Stimulated activated CD8-positive, alpha-beta memory T cell treated with anti-CD3 and anti-CD28 coated beads, Interleukin-12 subunit alpha, Interleukin-12 subunit beta, amount 100 ng/mL, for 24 hours (primary cell): ENCODE results near the gene TUBA3E.
"Not testable (repeated sequence)": the region's sequence is repeated elsewhere in the genome, so short reads cannot be mapped to it uniquely, and the experiment has no call there.

Experiments used
- DNase-seq: peaks from one replicate; pipeline ENCODE4 v3.0.0-alpha.2; 2020; ENCODE audit errors: extremely low read depth

The TUBA3E gene

GRCh38 chr2:130198343-130198742 lies at the start of gene TUBA3E:
TUBA3E (minus strand) TSS chr2:130198439; CDS start chr2:130198360, 79 bp downstream.
- DNase-seq: no peak

GRCh38 chr2:130246430-130246829 lies 48.2 kb upstream of the TUBA3E start:
- no peak for DNase-seq

GRCh38 chr2:130245976-130246375 lies 47.7 kb upstream of the TUBA3E start:
- DNase-seq: no peak

GRCh38 chr2:130243359-130243758 lies 45.1 kb upstream of the TUBA3E start:
- no peak for DNase-seq

DNA sequence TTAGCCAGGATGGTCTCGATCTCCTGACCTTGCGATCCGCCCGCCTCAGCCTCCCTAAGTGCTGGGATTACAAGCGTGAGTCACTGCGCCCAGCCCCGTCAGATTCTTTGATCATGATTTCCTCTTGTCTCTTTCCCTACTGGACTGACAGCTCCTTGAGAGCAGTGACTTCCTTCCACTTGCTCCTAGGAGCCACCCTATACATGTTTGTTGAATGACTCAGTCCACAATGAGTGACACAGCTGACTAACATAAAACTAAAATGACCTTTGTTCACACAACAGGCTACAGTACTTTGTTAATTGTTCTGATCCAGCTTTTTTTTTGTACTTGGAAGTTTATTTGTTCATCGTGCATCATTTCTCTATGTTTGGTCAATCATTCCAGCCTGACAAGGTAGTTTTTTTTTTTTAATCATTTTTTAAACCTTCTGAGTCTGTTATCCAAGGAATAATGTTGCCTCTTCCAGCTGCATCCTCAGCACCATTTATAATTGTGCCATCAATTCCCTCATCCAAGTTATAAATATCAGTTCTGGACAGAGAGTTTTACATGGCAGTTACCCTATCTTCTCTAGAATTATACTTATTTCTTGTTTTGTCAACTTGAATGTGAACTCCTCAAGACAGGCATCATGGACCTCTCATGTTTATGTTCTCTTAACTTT lies 42.9 kb upstream of the TUBA3E start:
- DNase-seq: no peak

DNA sequence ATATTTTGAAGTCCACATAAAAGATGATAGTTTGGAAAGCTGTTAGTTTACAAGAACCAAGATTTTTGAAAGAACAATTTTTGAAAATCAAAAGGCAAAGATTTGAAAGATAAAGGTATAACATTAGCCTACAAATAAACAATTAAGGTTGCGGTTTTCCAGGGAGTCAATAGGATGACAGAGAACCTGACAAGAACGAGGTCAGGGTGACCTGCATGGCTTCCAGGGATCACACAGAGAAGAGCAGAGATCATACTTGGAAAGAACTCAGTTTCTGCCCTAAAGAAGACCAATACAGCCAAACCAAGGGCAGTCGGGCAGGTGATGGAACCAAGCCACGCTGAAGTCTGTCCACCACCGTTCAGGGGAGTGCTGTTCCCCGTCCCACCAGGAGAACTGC lies 41.3 kb upstream of the TUBA3E start:
- not testable (repeated sequence) for DNase-seq

GRCh38 chr2:130233066-130233465 lies 34.8 kb upstream of the TUBA3E start:
- not testable (repeated sequence) for DNase-seq

GRCh38 chr2:130231656-130232055 lies 33.4 kb upstream of the TUBA3E start:
- no peak for DNase-seq

- not testable (repeated sequence) for DNase-seq
Observed at GRCh38 chr2:130230907-130231306, 32.7 kb upstream of the TUBA3E start.

DNA sequence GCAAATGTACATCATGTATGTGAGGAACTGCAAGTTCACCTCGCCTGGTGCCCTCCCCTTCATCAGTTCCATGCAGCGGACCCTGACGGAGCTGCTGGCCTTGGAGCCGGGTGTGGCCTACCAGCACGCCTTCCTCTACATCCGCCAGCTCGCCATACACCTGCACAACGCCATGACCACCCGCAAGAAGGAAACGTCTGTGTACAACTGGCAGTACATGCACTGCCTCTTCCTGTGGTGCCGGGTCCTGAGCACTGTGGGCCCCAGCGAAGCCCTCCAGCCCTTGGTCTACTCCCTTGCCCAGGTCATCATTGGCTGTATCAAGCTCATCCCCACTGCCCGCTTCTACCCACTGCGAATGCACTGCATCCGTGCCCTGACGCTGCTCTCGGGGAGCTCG lies 32.1 kb upstream of the TUBA3E start:
- not testable (repeated sequence) for DNase-seq

DNA sequence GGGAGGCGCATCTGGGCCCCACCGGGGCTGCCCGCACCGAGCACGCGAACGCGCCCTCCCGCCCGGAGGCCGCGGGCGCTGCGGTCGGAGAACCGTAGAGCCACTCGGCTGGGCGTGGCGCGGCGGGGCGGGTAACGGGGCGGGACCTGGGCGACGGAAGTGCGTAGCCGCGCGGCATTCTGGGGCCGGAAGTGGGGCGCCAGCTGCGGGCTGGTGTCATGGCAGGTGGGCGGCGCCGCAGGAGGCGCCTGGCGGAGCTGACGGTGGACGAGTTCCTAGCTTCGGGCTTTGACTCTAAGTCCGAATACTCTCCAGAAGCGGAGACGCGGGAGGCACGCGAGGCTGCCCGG lies 30.9 kb upstream of the TUBA3E start:
- DNase-seq: not testable (repeated sequence)

DNA sequence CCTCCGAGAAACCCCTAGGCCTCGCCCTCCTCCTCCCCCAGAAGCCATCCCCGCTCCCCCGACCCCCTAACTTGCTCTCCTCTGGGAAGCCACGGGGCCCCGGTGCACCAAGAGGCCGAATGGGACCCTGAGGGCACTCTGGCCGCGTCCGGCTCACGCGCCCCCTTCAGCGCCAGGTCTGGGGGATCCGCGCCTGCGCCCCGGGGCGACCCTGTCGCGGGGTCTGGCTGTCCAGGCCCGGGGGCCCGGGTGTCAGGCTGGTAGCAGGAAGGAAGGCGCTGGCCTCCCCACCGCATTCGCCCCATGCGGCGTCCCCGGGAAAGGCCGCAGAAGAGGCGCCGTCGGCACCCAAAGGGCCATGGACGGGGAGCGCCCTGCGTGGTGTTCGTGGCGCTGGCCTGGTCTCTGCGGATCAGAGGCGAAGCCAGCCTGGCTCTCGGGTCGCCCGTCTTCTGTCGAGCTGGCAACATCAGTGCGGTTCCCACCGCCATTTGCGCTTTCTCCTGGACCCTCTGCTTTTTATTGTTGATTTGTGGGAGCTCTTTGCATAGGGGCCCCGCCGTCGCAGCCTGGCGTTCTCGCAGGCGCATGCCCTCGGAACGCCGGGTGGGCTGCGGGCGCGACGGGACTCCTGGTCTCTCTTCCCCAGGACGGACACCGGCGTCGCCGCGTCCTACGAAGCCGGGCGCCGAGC lies 30.4 kb upstream of the TUBA3E start:
- not testable (repeated sequence) for DNase-seq

DNA sequence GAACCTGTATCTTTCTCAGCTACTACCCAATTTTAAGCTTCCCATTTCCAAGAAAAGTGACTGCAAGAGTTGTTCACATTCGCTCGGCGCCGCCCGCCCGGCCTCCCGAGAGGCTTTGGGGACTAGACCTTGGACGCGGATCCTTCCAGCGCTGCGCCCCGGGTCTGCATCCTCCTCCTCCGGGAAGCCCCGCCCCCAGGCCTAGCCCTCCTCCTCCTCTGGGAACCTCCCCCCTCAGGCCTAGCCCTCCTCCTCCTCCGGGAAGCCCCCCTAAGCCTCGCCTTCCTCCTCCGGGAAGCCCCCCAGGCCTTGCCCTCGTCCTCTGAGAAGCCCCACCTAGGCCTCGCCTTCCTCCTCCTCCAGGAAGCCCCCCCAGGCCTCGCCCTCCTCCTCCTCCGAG lies 29.8 kb upstream of the TUBA3E start:
- not testable (repeated sequence) for DNase-seq

DNA sequence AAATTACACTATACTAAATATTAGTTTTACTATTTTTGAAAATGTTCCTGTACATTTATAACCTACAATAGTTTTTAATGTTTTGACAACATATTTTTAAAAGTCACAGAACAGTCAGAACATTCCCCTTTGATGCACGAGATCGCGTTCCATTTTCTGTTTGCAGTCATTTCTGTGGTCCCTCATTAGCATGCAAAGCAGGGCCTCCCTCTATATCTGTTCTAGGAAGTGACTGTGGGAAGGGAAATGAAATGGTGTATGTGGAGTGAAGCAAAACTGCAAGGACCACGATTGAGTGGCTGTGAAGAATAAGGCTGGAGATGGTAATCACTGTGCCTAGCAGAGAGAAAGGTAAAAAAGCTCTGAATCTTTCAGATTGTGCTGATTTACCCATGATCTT lies 24.3 kb upstream of the TUBA3E start:
- DNase-seq: not testable (repeated sequence)

DNA sequence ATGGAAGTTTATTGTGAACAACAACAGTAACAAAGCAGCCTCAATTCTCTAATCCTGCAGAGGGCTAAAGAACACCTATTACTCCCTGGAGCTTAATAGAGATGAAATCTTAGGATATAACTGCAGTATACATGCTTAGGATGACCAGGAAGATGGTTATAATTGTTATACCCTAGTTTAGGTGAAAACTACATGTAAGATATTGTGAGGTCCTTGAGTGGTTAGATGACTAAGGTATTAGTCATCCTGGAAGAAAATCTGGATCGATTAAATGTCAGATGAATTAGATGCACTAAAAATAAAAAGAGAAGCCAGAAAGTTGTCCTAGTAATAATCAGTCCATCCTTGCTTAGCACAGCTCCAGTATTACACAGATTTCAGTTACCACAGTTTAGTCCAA lies 22.3 kb upstream of the TUBA3E start:
- not testable (repeated sequence) for DNase-seq

- DNase-seq: not testable (repeated sequence)
Observed at GRCh38 chr2:130219147-130219546, 20.9 kb upstream of the TUBA3E start.

GRCh38 chr2:130207051-130207450 lies 8.8 kb upstream of the TUBA3E start:
- DNase-seq: not testable (repeated sequence)

DNA sequence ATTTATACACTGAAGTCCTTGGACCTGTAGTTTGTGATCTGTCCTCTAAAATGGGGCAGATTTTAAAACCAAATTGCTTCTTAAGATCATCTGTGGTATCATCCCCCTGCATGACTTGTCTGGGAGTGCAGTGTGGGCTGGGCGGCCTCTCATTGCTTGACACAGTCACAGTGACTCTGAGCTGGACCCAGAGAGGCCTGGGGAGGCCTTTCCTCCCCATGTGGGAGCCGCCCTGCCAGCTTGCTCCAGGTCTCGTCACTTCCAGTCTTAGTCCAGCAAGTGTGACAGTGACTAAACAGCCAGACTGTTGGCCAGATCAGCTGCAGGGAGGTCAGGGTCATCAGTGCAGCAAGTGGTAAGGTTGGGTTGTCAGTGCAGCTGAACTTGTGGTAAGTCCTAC lies 4.9 kb upstream of the TUBA3E start:
- DNase-seq: not testable (repeated sequence)

DNA sequence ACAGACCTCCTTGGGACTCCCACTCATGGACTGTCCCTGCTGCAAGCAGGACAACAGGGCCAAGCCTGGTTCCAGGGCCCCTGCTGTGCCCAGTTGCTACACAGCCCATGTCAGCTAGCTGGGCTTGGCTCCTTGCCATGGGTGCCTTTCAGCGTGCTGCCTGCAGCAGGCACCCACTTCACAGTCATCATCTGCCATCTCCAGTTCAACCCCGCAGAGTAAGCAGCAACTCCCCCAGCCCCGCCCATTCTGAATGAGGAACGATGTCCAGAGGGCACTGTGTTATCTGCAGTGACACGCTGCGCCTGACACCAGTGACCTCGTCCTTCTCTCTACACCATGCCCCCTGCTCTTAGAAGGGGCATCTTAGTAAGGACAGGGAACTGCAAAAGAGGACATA lies 4.3 kb upstream of the TUBA3E start:
- not testable (repeated sequence) for DNase-seq

- DNase-seq: not testable (repeated sequence)
Observed at GRCh38 chr2:130196052-130196451, 2.2 kb downstream of the TUBA3E start.

DNA sequence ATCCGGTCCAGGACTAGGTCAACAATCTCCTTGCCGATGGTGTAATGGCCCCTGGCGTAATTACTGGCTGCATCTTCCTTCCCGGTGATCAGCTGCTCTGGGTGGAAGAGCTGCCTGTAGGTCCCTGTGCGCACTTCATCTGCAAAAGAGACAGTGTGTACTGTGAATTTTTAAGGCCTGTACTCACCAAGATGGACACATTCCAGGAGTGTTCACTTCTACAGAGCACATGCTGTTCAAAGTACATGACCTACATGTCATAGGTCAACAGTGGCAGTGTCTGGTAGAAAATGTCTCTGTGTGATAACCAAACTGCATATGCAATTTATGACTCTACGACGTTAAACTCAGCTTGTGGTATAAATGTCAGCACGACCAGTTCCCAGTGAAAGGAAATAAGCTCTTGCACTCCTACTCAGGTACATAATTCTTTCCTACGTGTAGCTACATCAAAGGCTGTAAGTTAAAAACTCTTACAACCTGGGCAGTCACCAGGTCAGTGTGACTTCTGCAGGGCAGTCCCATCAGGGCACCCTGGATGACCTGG lies 3.1 kb downstream of the TUBA3E start:
- DNase-seq: not testable (repeated sequence)

GRCh38 chr2:130193824-130194223 lies 4.4 kb downstream of the TUBA3E start:
- not testable (repeated sequence) for DNase-seq

GRCh38 chr2:130192451-130192850 lies 5.8 kb downstream of the TUBA3E start:
- not testable (repeated sequence) for DNase-seq
